ENCODE results near the gene PDE4D. TPM values are rescaled to one million over a fixed set of nuclear protein-coding genes. Genes with fewer than 3 reads are reported as not detected.

Gene PDE4D
- total RNA-seq, 1 experiment from 2014 or later: 3.3 TPM

DNA sequence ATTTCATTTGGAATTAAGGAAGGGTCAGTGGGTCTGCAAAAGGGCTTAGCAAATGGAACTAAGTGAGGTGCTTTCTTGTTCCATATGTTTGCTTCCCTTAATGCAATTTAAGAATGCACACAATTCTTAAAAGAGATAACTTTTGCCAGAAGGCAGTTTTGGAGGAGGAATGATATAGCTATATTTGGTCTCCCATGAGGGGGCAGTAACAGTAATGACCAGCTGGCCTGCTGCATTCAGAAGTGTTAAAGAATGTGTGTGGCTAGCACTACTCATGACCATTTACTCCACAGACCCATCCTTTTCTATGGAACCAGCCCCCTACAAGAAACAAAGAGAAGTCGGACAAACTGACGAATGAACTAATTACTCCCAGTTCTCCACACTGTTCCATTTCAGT is 671.8 kb downstream of the PDE4D start:
- TF ChIP-seq ZNF416 (CRISPR knock-in tag; IDR thresholded peaks at IDR 0.05) (no peak), JUN (CRISPR knock-in tag; IDR thresholded peaks at IDR 0.05) (no peak), SMAD3 (CRISPR knock-in tag; IDR thresholded peaks at IDR 0.05; ENCODE audit: borderline replicate concordance) (no peak), SOX15 (CRISPR knock-in tag; IDR thresholded peaks at IDR 0.05) (no peak), ERG (CRISPR knock-in tag; IDR thresholded peaks at IDR 0.05) (no peak)
- Mint-ChIP-seq H3K9me3 (peaks cover 9% of the 10 kb centered on the region), H3K27ac (no peak overlapping the region), H3K27me3 (ENCODE audit: low read depth) (no peaks in the 10 kb centered on the region), H3K4me1 (peaks cover 2% of the 10 kb centered on the region; the same call in 1 of the 2 replicates), H3K36me3 (no peaks in the 10 kb centered on the region), H3K4me3 (no peak overlapping the region)
- CTCF ChIA-PET: interaction anchor here (0.7 to 3.6 kb wide), 5 partner anchors 11 to 579 kb away, joined by 3 to 16 read pairs (median 3); no protein-coding TSS in a partner anchor
- ATAC-seq: no peak
- DNase-seq (ENCODE audit: low spot score): no peak
- POLR2A ChIA-PET: no interaction called here

GRCh38 chr5:59218424-59219045 is 675.0 kb downstream of the PDE4D start:
- ATAC-seq (no peak), DNase-seq (ENCODE audit: low spot score) (no peak)
- no peaks in the 10 kb centered on the region for H3K4me1 Mint-ChIP-seq
- no peaks in the 10 kb centered on the region for H3K36me3 Mint-ChIP-seq
- H3K27me3 Mint-ChIP-seq (ENCODE audit: low read depth): no peaks in the 10 kb centered on the region
- H3K27ac Mint-ChIP-seq: no peak overlapping the region
- no peaks in the 10 kb centered on the region for H3K9me3 Mint-ChIP-seq
- CTCF ChIA-PET: no interaction called here
- no peak overlapping the region for H3K4me3 Mint-ChIP-seq
- POLR2A ChIA-PET: no interaction called here
- TF ChIP-seq, protein P1, sequence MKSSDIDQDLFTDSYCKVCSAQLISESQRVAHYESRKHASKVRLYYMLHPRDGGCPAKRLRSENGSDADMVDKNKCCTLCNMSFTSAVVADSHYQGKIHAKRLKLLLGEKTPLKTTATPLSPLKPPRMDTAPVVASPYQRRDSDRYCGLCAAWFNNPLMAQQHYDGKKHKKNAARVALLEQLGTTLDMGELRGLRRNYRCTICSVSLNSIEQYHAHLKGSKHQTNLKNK (CRISPR knock-in tag; IDR thresholded peaks at IDR 0.05): no peak
- TF ChIP-seq GRHL2 (CRISPR knock-in tag; IDR thresholded peaks at IDR 0.05; ENCODE audit: insufficient replicate concordance, severe bottlenecking) (no peak), CBFB (CRISPR knock-in tag; IDR thresholded peaks at IDR 0.05; ENCODE audit: low read depth) (no peak), ZNF232 (CRISPR knock-in tag; IDR thresholded peaks at IDR 0.05) (no peak), ESRRA (CRISPR knock-in tag; IDR thresholded peaks at IDR 0.05; ENCODE audit: borderline replicate concordance) (no peak), HMGA2 (CRISPR knock-in tag; IDR thresholded peaks at IDR 0.05) (no peak), TP53 (CRISPR knock-in tag; IDR thresholded peaks at IDR 0.05) (no peak), ZNF317 (CRISPR knock-in tag; IDR thresholded peaks at IDR 0.05; ENCODE audit: borderline replicate concordance, low read depth) (no peak), MXD4 (CRISPR knock-in tag; IDR thresholded peaks at IDR 0.05; ENCODE audit: borderline replicate concordance) (no peak), ETV6 (CRISPR knock-in tag; IDR thresholded peaks at IDR 0.05) (no peak), NFYB (CRISPR knock-in tag; conservative IDR thresholded peaks at IDR 0.05; ENCODE audit: low read depth) (no peak), ARID4B (CRISPR knock-in tag; IDR thresholded peaks at IDR 0.05; ENCODE audit: borderline replicate concordance) (no peak), NFE2L1 (CRISPR knock-in tag; IDR thresholded peaks at IDR 0.05) (no peak)
- TF ChIP-seq, protein P2, sequence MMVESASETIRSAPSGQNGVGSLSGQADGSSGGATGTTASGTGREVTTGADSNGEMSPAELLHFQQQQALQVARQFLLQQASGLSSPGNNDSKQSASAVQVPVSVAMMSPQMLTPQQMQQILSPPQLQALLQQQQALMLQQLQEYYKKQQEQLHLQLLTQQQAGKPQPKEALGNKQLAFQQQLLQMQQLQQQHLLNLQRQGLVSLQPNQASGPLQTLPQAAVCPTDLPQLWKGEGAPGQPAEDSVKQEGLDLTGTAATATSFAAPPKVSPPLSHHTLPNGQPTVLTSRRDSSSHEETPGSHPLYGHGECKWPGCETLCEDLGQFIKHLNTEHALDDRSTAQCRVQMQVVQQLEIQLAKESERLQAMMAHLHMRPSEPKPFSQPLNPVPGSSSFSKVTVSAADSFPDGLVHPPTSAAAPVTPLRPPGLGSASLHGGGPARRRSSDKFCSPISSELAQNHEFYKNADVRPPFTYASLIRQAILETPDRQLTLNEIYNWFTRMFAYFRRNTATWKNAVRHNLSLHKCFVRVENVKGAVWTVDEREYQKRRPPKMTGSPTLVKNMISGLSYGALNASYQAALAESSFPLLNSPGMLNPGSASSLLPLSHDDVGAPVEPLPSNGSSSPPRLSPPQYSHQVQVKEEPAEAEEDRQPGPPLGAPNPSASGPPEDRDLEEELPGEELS (CRISPR knock-in tag; IDR thresholded peaks at IDR 0.05): no peak
- TF ChIP-seq, protein P3, sequence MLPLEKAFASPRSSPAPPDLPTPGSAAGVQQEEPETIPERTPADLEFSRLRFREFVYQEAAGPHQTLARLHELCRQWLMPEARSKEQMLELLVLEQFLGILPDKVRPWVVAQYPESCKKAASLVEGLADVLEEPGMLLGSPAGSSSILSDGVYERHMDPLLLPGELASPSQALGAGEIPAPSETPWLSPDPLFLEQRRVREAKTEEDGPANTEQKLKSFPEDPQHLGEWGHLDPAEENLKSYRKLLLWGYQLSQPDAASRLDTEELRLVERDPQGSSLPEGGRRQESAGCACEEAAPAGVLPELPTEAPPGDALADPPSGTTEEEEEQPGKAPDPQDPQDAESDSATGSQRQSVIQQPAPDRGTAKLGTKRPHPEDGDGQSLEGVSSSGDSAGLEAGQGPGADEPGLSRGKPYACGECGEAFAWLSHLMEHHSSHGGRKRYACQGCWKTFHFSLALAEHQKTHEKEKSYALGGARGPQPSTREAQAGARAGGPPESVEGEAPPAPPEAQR (CRISPR knock-in tag; IDR thresholded peaks at IDR 0.05): no peak
- TF ChIP-seq, protein P4, sequence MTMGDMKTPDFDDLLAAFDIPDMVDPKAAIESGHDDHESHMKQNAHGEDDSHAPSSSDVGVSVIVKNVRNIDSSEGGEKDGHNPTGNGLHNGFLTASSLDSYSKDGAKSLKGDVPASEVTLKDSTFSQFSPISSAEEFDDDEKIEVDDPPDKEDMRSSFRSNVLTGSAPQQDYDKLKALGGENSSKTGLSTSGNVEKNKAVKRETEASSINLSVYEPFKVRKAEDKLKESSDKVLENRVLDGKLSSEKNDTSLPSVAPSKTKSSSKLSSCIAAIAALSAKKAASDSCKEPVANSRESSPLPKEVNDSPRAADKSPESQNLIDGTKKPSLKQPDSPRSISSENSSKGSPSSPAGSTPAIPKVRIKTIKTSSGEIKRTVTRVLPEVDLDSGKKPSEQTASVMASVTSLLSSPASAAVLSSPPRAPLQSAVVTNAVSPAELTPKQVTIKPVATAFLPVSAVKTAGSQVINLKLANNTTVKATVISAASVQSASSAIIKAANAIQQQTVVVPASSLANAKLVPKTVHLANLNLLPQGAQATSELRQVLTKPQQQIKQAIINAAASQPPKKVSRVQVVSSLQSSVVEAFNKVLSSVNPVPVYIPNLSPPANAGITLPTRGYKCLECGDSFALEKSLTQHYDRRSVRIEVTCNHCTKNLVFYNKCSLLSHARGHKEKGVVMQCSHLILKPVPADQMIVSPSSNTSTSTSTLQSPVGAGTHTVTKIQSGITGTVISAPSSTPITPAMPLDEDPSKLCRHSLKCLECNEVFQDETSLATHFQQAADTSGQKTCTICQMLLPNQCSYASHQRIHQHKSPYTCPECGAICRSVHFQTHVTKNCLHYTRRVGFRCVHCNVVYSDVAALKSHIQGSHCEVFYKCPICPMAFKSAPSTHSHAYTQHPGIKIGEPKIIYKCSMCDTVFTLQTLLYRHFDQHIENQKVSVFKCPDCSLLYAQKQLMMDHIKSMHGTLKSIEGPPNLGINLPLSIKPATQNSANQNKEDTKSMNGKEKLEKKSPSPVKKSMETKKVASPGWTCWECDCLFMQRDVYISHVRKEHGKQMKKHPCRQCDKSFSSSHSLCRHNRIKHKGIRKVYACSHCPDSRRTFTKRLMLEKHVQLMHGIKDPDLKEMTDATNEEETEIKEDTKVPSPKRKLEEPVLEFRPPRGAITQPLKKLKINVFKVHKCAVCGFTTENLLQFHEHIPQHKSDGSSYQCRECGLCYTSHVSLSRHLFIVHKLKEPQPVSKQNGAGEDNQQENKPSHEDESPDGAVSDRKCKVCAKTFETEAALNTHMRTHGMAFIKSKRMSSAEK (CRISPR knock-in tag; IDR thresholded peaks at IDR 0.05; ENCODE audit: borderline replicate concordance): no peak
